Body of pancreas (tissue), 4 donors: ENCODE results near the gene NOD2. TPM values are rescaled to one million over a fixed set of nuclear protein-coding genes. Genes with fewer than 3 reads are reported as not detected.

ENCODE experiments used
- ATAC-seq: fragments of 150-250 bp; one replicate; pipeline ENCODE4 v1.9.1; 2016
- DNase-seq, 4 donors: peaks; one replicate each; pipeline ENCODE4 v3.0.0-alpha.2; 2019
- H3K27ac ChIP-seq, 4 donors: fragments of 200-600 bp; sonication (generic); 1 replicate in 3 of 4; 2 replicates in 1 of 4; pipeline versions ENCODE4 v1.5.1 to v1.6.1; 2016 to 2019; ENCODE audit warnings: mild to moderate bottlenecking in 1 of 4, mixed read lengths in 1 of 4, moderate library complexity in 1 of 4
- H3K27me3 ChIP-seq, 2 donors: fragments of 200-600 bp; sonication (generic); one replicate each; pipeline ENCODE4 v1.6.0; 2016; ENCODE audit warnings: mild to moderate bottlenecking in 1 of 2
- H3K36me3 ChIP-seq, 2 donors: fragments of 200-600 bp; sonication (generic); replicated peaks in 1 of 2; 2 replicates each; pipeline ENCODE4 v1.5.1; 2016; ENCODE audit warnings: low read depth in 2 of 2; ENCODE audit not compliant: insufficient read depth in 1 of 2
- H3K4me1 ChIP-seq: fragments of 200-600 bp; sonication (generic); one replicate; pipeline ENCODE4 v1.6.0; 2016
- H3K4me3 ChIP-seq, 2 donors: fragments of 200-600 bp; sonication (generic); 1 replicate in 1 of 2; 2 replicates in 1 of 2; pipeline ENCODE4 v1.5.1; 2016 to 2019
- H3K9me3 ChIP-seq, 3 donors: fragments of 200-600 bp; sonication (generic); 1 replicate in 2 of 3; 2 replicates in 1 of 3; pipeline ENCODE4 v1.5.1; 2016
- POLR2A ChIP-seq, 3 donors: fragments of 450-650 bp; IDR thresholded peaks; one replicate each; pipeline ENCODE4 v1.6.1; 2016; ENCODE audit warnings: antibody characterized with exemption in 3 of 3, mild to moderate bottlenecking in 2 of 3
- WGBS, 2 donors: methylation state at CpG; one replicate each; pipeline ENCODE4 v1.1.5; 2017; 5-methylcytosine and 5-hydroxymethylcytosine counted together
- intact Hi-C: fragments of 100-400 bp; cut with DNase I; formaldehyde crosslinking; loops from one replicate; pipeline ENCODE4 v1.15.1; 2023
- total RNA-seq, 2 donors: library from RNA; depleted of rRNA; stranded (reverse); fragments of >200 nt; gene quantifications; one replicate each; pipeline ENCODE4 v1.1.0, GENCODE V29; 2016
- TF ChIP-seq, protein P1 (sequence below), 7 experiments: fragments of 450-650 bp in 4 of 7; fragments of 200-600 bp in 3 of 7; sonication (generic) in 3 of 7; IDR thresholded peaks; one replicate each; pipeline ENCODE4 v1.5.1; 2016 to 2019; ENCODE audit warnings: antibody characterized with exemption in 7 of 7

Gene NOD2
- total RNA-seq, 2 donors from 2014 or later = 0.33 to 1.8 TPM

DNA sequence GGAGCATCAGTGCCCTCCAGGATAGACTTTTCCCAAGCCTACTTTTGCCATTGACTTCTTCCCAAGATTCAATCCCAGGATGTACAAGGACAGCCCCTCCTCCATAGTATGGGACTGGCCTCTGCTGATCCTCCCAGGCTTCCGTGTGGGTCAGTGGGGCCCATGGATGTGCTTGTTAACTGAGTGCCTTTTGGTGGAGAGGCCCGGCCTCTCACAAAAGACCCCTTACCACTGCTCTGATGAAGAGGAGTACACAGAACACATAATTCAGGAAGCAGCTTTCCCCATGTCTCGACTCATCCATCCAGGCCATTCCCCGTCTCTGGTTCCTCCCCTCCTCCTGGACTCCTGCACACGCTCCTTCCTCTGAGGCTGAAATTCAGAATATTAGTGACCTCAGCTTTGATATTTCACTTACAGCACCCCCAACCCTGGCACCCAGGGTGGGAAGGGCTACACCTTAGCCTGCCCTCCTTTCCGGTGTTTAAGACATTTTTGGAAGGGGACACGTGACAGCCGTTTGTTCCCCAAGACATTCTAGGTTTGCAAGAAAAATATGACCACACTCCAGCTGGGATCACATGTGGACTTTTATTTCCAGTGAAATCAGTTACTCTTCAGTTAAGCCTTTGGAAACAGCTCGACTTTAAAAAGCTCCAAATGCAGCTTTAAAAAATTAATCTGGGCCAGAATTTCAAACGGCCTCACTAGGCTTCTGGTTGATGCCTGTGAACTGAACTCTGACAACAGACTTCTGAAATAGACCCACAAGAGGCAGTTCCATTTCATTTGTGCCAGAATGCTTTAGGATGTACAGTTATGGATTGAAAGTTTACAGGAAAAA lies 38.8 kb downstream of the NOD2 start:
- 75 to 77% methylated on average over 10 of the region's 10 CpGs for WGBS, 2 donors
- no peak for TF ChIP-seq POLR2A (IDR thresholded peaks at IDR 0.05)
- TF ChIP-seq, protein P1, sequence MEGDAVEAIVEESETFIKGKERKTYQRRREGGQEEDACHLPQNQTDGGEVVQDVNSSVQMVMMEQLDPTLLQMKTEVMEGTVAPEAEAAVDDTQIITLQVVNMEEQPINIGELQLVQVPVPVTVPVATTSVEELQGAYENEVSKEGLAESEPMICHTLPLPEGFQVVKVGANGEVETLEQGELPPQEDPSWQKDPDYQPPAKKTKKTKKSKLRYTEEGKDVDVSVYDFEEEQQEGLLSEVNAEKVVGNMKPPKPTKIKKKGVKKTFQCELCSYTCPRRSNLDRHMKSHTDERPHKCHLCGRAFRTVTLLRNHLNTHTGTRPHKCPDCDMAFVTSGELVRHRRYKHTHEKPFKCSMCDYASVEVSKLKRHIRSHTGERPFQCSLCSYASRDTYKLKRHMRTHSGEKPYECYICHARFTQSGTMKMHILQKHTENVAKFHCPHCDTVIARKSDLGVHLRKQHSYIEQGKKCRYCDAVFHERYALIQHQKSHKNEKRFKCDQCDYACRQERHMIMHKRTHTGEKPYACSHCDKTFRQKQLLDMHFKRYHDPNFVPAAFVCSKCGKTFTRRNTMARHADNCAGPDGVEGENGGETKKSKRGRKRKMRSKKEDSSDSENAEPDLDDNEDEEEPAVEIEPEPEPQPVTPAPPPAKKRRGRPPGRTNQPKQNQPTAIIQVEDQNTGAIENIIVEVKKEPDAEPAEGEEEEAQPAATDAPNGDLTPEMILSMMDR (IDR thresholded peaks at IDR 0.05) = no peak
- Histone ChIP-seq H3K9me3 (no peaks in the 10 kb centered on the region), H3K4me3 (no peak overlapping the region), H3K27me3 (no peaks in the 10 kb centered on the region), H3K36me3 (no peaks in the 10 kb centered on the region), H3K4me1 (no peaks in the 10 kb centered on the region), H3K27ac (no peak overlapping the region)
- ATAC-seq (no peak), DNase-seq (no peak)
- intact Hi-C loops = no loop called here

DNA sequence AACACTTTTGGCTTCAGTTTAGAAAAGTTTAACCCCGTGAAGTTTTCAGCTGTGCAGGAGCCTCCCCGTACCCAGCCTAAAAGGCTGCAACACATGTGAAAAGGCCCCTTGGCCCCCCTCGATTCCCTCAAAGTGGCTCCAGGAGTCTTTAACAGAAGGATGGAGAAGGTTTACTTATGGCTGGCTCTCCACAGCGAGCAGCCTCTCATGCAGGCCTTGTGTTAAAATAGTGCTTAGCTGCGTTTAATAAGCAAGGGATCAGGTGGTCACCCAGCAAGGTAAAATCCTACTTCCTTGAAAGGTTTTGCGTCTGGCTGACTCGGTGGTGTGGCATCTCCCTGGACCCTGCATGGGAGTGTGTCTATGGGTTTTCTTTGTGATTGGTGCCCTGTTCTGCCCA lies 40.1 kb downstream of the NOD2 start:
- no peak for TF ChIP-seq POLR2A (IDR thresholded peaks at IDR 0.05)
- TF ChIP-seq, protein P1 (IDR thresholded peaks at IDR 0.05) = no peak
- no peaks in the 10 kb centered on the region for H3K36me3 ChIP-seq
- H3K27me3 ChIP-seq = no peaks in the 10 kb centered on the region
- H3K4me3 ChIP-seq = no peak overlapping the region
- DNase-seq = no peak
- intact Hi-C loops = no loop called here
- 79 to 88% methylated on average over 7 of the region's 7 CpGs for WGBS, 2 donors
- H3K27ac ChIP-seq = no peak overlapping the region
- H3K9me3 ChIP-seq = no peaks in the 10 kb centered on the region
- H3K4me1 ChIP-seq = no peaks in the 10 kb centered on the region
- ATAC-seq = no peak

DNA sequence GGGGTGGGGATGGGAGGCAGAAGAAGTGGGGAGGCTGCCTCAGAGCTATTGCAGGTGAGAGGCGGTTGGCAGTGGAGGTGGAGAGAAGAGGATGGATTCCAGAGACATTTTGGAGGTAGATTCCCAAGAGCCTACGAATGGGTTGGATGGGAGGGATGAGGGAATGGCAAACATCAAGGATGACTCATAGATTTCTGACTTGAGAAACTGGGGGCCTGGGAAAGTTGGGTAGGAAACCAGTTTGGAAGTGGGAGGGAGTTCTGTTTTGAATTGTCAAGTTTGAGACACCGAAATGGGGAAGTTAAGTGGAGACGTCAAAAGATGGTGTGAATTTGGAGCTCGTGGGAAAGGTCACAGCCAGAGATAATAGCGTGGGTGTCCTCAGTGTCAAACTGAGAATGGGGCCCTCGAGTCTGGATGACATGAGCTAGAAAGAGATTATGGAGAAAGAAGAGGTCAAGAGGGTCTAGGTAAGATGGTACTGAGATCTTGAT lies 42.3 kb downstream of the NOD2 start:
- Histone ChIP-seq H3K27me3 (no peaks in the 10 kb centered on the region), H3K27ac (no peak overlapping the region), H3K4me1 (no peaks in the 10 kb centered on the region), H3K4me3 (no peak overlapping the region), H3K9me3 (no peaks in the 10 kb centered on the region), H3K36me3 (no peaks in the 10 kb centered on the region)
- DNase-seq (no peak), ATAC-seq (no peak)
- intact Hi-C loops = no loop called here
- 50 to 59% methylated on average over 7 of the region's 7 CpGs for WGBS, 2 donors
- TF ChIP-seq, protein P1 (IDR thresholded peaks at IDR 0.05) = no peak
- TF ChIP-seq POLR2A (IDR thresholded peaks at IDR 0.05) = no peak

DNA sequence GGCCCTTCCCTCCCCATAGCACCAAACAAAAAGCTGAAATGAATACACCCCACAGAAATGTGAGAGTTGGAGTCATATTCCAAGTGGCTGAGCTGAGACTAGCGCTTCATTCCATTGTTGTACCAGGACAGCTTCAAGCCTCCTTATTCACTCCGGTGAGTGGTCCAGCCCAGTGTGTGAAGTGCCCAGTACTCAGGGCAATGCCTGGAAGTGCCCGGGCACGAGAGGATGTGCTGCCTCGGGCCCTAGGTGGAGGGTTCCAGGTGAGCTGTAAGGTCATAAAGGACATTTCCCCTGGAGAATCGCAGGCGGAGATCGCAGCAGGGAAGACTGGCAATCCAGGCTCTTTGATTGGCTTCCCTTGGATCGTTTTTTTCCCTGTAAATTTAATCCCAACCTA lies 43.0 kb downstream of the NOD2 start:
- DNase-seq = no peak
- Histone ChIP-seq H3K9me3 (no peaks in the 10 kb centered on the region), H3K27me3 (no peaks in the 10 kb centered on the region), H3K4me3 (no peak overlapping the region), H3K36me3 (no peaks in the 10 kb centered on the region), H3K27ac (no peak overlapping the region), H3K4me1 (peaks cover 5% of the 10 kb centered on the region)
- TF ChIP-seq POLR2A (IDR thresholded peaks at IDR 0.05) = no peak
- TF ChIP-seq, protein P1 (IDR thresholded peaks at IDR 0.05) = no peak
- no peak for ATAC-seq
- 64 to 72% methylated on average over 9 of the region's 9 CpGs for WGBS, 2 donors
- intact Hi-C loops = no loop called here
